SJCRH30 (cell line): ENCODE results near the gene MLIP. TPM values are rescaled to one million over a fixed set of nuclear protein-coding genes. Genes with fewer than 3 reads are reported as not detected.

Source experiments
- DNase-seq, 2 experiments: peaks; one replicate each; pipeline ENCODE4 v3.0.0-alpha.2; 2015 to 2020
- H3K27ac ChIP-seq: fragments of 250-450 bp; sonication (Bioruptor Pico); 2 replicates; pipeline ENCODE4 v1.5.1; 2020; ENCODE audit warnings: mild to moderate bottlenecking, moderate library complexity
- H3K27me3 ChIP-seq: fragments of 250-450 bp; sonication (Bioruptor Pico); 2 replicates; pipeline ENCODE4 v1.5.1; 2020; ENCODE audit warnings: mild to moderate bottlenecking, moderate library complexity
- H3K36me3 ChIP-seq: fragments of 250-450 bp; sonication (Bioruptor Pico); 2 replicates; pipeline ENCODE4 v1.5.1; 2020; ENCODE audit warnings: mild to moderate bottlenecking, moderate library complexity
- H3K4me1 ChIP-seq: fragments of 250-450 bp; sonication (Bioruptor Pico); 2 replicates; pipeline ENCODE4 v1.5.1; 2020; ENCODE audit warnings: mild to moderate bottlenecking, moderate library complexity
- H3K4me3 ChIP-seq: fragments of 250-450 bp; sonication (Bioruptor Pico); 2 replicates; pipeline ENCODE4 v1.5.1; 2020; ENCODE audit warnings: mild to moderate bottlenecking, moderate library complexity
- H3K9me3 ChIP-seq: fragments of 250-450 bp; sonication (Bioruptor Pico); replicated peaks from 2 replicates; pipeline ENCODE4 v1.5.1; 2020; ENCODE audit warnings: mild to moderate bottlenecking, moderate library complexity
- total RNA-seq: library from RNA; depleted of rRNA; stranded (reverse); fragments of >200 nt; shearing (Covaris generic); gene quantifications from 2 replicates; pipeline ENCODE4 v1.2.3, GENCODE V29; 2014

MLIP gene
- total RNA-seq, 1 experiment from 2014 or later, result 2.8 TPM

DNA sequence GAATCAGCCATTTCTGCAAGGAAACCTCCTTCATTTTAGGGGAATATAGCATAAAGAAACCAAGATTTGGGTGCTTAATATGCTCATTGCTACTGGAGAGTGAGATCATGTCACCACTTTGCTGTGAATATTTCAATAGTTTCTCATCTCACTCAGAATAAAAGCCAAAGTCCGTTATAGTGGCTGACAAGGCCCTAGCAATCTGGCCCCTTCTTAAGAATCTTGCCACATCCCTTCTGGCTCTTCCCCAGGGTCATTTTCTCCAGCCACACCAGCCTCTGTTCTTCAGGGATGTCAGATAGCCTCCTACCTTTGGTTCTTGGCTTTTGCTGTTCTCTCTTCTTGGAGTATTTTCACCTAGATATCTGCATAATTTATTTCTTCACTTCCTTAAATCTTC, 24.8 kb upstream of the MLIP start:
- Histone ChIP-seq H3K9me3 (no peaks in the 10 kb centered on the region), H3K27ac (no peak overlapping the region)
- DNase-seq, result no peak

DNA sequence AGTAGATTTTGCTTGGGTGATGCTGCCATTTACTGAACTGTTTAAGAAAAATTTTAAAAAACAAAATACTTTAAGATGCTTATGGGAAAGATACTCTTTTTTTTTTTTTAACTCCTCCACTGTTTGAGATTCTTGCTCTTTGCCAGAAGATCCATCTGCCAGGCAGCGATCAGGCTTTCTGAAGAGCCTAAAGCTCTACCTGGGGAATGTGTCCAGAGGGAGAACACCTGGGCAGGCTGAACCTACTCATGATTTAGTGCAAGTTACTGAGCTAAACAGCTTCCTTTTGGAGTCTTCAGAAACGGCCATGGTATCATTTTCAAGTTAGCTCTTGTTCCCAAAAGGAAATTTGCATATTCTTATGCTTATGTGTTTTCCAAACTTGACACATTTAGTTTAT, 23.5 kb upstream of the MLIP start:
- no peaks in the 10 kb centered on the region for H3K36me3 ChIP-seq
- H3K4me3 ChIP-seq, result no peak overlapping the region
- H3K4me1 ChIP-seq, result peaks cover 25% of the 10 kb centered on the region
- no peaks in the 10 kb centered on the region for H3K9me3 ChIP-seq
- no peaks in the 10 kb centered on the region for H3K27me3 ChIP-seq
- no peak overlapping the region for H3K27ac ChIP-seq
- DNase-seq, result no peak

More for the DNA sequence above, 24.8 kb upstream of the MLIP start:
- H3K27me3 ChIP-seq, result no peaks in the 10 kb centered on the region
- H3K4me3 ChIP-seq, result no peak overlapping the region
- H3K36me3 ChIP-seq, result no peaks in the 10 kb centered on the region
- H3K4me1 ChIP-seq, result peaks cover 25% of the 10 kb centered on the region

DNA sequence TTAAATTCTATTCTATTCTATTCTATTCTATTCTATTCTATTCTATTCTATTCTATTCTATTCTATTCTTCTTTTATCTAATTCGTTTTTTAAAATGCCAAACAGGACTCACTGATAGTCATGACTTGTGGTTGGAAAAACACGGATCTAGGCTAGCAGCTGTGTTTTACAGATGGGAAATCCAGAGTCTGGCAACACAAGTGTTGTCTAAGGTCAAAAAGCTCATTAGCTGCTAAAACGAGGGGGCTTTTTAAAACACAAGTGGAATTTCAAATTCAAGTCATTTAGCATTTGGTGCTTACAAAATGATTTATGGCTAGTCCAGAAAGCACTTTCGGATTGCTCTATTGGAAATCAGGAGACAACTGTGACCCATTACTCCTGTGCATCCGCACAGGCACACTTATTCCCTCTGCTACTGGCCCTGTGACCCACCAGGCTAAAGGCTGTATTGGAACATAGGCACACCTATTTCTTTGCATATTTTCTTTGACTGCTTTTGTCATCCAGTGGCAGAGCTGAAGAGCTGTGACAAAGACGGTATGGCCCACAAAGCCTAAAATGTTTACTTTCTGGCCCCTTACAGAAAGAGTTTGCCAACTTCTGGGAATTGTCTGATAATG, 17.8 kb upstream of the MLIP start:
- Histone ChIP-seq H3K27me3 (no peaks in the 10 kb centered on the region), H3K4me3 (no peak overlapping the region), H3K4me1 (no peaks in the 10 kb centered on the region), H3K9me3 (no peaks in the 10 kb centered on the region), H3K27ac (no peak overlapping the region), H3K36me3 (no peaks in the 10 kb centered on the region)
- no peak for DNase-seq

DNA sequence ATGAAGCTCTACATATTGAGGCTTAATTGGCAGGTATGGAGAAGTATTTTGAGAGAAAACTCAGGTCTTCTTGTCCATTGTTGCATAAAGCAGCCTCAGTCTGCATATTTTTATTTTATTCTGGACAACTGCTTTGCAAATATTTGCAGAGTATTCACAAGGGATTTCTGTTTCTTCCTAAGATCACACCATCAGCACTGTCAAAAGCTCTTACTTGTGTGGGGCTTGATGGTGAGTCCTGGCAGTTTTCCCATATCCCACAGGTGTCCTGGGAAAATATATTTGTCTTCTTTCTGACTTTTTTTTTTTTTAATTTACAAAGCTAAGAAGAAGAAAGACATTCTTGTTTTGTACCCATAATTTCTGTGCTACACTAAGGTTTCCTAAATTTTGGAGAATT, 16.9 kb upstream of the MLIP start:
- Histone ChIP-seq H3K27ac (no peak overlapping the region), H3K36me3 (no peaks in the 10 kb centered on the region), H3K9me3 (no peaks in the 10 kb centered on the region), H3K4me1 (no peaks in the 10 kb centered on the region), H3K27me3 (no peaks in the 10 kb centered on the region), H3K4me3 (no peak overlapping the region)
- no peak for DNase-seq

DNA sequence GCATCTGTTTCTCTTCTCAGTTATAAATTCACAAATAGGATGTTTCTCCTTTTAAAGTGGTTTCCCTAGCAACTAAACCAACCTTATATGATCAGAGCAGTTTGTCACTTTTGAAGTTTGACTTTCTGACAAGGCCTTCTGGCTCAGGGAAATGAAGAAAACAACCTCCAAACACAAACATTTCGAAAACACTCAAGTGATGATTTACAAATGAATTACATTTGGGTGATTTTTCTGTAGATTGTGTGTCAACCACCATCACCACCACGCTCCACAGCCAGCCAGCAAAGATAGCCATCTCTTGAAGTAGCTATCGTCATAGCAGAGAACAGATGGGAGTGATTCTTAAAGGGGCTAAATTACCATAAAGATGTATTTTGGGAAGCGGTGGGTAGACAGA, 16.5 kb upstream of the MLIP start:
- no peaks in the 10 kb centered on the region for H3K4me1 ChIP-seq
- no peaks in the 10 kb centered on the region for H3K36me3 ChIP-seq
- H3K9me3 ChIP-seq, result no peaks in the 10 kb centered on the region
- DNase-seq, result no peak
- no peak overlapping the region for H3K27ac ChIP-seq
- no peaks in the 10 kb centered on the region for H3K27me3 ChIP-seq
- H3K4me3 ChIP-seq, result no peak overlapping the region

DNA sequence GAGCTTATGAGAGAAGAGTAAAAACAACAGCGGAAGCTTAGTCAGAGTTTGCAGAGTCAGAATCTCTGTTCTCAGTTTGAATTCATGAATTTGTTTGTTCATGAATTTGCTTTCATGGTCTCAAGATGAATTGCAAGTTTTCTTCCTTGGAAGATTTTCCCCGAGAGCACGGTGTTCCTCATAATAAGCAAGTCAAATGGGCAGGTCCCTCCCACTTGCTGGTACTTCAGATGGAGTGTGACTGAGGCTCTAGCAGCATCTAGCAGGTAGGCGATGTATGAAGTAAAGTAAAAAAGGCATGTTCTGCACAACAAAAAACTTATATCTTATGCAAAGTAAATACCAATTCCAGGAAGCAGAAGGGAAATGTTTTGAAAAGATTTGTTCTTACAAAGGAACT, 15.5 kb upstream of the MLIP start:
- H3K27me3 ChIP-seq, result no peaks in the 10 kb centered on the region
- no peaks in the 10 kb centered on the region for H3K9me3 ChIP-seq
- no peak for DNase-seq
- no peak overlapping the region for H3K27ac ChIP-seq
- H3K4me3 ChIP-seq, result no peak overlapping the region
- H3K4me1 ChIP-seq, result no peaks in the 10 kb centered on the region
- H3K36me3 ChIP-seq, result no peaks in the 10 kb centered on the region

DNA sequence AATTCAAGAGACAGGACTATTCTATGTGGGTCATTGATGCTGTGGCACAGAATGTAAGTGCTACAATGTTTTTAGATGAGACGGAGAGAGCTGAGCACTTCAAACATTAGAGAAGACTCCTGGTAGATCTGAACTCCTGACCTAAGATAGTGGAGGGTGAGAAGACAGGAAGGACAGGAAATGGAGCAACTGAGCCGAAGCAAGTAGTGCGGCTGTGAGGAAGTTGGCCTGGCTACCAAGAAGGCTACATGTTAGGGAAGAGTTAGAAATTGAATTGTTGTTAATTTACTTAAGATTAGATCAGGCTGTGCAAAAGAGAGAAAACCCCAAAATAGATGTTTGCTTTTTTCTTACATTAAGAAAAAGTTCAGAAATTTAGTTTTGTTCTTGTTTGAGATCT, 14.4 kb upstream of the MLIP start:
- Histone ChIP-seq H3K36me3 (no peaks in the 10 kb centered on the region), H3K4me1 (no peaks in the 10 kb centered on the region), H3K4me3 (no peak overlapping the region), H3K27ac (no peak overlapping the region), H3K27me3 (no peaks in the 10 kb centered on the region), H3K9me3 (no peaks in the 10 kb centered on the region)
- DNase-seq, result no peak

DNA sequence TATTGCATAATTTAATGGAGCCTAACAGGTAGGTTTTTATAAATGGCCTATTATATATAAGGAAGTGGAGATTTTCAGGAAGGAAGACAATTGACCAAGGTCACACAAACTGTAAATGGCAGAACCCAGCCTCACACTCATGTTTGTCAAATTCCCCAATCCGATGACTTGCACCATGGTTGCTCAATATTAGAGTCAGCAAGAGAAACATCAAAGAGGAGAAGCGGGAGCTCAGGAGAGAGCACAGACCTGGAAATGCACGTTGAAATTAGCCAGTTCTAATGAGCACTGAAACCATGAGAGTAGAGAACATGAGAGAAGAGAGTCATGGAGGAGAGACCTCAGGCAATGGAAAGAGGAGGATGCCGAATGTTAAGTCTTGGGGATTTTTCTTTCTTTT, 13.5 kb upstream of the MLIP start:
- H3K27ac ChIP-seq, result no peak overlapping the region
- H3K9me3 ChIP-seq, result no peaks in the 10 kb centered on the region
- H3K27me3 ChIP-seq, result no peaks in the 10 kb centered on the region
- no peak for DNase-seq
- no peak overlapping the region for H3K4me3 ChIP-seq
- H3K36me3 ChIP-seq, result no peaks in the 10 kb centered on the region
- no peaks in the 10 kb centered on the region for H3K4me1 ChIP-seq

DNA sequence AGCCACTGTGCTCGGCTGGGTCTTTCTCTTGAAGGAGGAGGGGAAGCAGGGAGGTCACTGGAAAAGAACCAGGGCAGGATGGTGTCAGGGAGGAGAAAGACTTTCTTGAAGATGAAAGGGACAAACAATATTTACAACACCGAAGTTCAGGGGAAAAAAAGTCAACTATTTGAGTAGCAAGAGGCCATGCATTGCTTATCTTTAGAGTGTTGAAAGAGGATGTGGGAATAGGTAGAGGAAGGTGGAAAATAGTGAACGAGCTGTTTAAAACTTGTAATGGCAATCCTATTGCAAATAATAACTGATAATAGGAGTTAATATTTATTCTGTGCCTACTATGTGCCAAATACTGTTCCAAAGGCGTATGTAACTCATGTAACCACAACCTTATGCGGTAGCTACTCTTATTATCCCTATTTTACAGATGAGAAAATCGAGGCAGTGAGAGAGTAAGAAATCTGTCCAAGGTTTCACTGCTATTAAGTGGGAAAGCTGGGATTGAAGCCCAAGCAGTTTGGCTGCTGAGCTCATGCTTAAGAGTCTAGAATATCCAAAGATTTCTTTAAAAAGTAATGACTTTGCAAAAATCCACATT, 12.7 kb upstream of the MLIP start:
- no peak overlapping the region for H3K27ac ChIP-seq
- H3K27me3 ChIP-seq, result no peaks in the 10 kb centered on the region
- no peaks in the 10 kb centered on the region for H3K36me3 ChIP-seq
- no peak for DNase-seq
- no peaks in the 10 kb centered on the region for H3K4me1 ChIP-seq
- H3K4me3 ChIP-seq, result no peak overlapping the region
- no peaks in the 10 kb centered on the region for H3K9me3 ChIP-seq

DNA sequence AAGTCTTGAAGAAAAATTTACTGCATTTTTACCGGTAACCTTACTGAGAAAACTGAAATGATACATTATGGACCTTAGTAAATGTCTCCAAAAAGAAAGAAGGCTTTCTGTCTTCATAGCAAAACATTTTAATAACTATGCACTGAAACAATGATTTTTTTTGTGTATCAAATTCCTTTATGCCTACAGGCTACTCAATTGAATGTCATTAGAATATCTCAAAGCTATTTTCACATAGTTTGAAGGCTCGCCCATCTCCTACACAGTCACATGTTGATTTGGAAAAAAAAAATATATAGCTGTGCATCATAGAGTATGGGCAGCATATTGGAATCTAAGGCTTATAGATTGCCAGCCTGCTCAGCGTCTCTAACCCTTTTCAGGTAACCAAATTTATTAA, 12.0 kb upstream of the MLIP start:
- H3K36me3 ChIP-seq, result no peaks in the 10 kb centered on the region
- no peaks in the 10 kb centered on the region for H3K27me3 ChIP-seq
- H3K4me3 ChIP-seq, result no peak overlapping the region
- no peaks in the 10 kb centered on the region for H3K4me1 ChIP-seq
- DNase-seq, result no peak
- no peak overlapping the region for H3K27ac ChIP-seq
- no peaks in the 10 kb centered on the region for H3K9me3 ChIP-seq

DNA sequence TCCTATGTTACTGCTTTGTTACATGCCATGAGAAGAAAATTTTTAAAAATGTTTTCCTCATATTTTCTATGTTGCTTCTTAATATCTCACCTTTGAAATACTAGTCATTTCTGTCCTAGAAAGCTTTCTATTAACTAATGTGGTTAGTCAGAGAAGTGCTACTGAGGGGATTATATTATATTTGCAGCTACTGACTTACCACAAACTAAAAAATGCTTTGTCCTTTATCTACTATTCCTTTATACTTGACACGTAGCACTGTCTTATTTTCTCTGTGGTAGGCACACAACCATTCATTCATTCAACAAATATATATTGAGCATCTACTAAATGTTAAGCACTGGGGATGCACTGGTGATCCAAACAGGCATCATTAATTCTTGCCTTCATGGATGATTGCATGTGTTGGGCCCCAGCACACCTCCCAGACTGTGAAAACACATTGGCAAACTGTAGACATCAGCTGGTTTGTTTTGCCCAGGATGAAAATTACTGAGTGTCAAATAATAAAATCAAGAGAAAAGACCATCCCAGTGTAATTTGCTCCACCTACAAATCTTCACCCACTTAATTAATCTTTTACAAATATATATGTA, 10.7 kb upstream of the MLIP start:
- H3K4me3 ChIP-seq, result no peak overlapping the region
- H3K9me3 ChIP-seq, result no peaks in the 10 kb centered on the region
- H3K27me3 ChIP-seq, result no peaks in the 10 kb centered on the region
- no peak overlapping the region for H3K27ac ChIP-seq
- H3K4me1 ChIP-seq, result no peaks in the 10 kb centered on the region
- H3K36me3 ChIP-seq, result no peaks in the 10 kb centered on the region
- DNase-seq, result no peak

DNA sequence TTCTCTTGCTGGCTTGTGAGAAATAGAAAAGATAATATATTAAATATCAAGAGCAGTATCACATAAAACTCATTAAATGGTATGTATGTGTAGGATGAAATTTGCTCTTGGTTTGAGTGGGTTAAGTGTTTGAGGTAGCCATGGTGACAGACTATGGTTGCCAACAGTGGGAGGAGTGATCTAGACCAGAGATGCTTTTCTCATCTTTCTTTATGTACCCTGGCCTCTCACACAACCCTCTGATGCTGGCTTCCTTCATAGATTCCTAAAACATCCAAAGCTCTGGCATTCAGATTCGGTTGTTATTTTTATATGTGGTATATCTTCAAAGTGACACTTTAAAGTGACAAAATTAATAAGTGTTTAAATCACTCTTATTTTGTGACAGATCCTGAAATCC, 9.0 kb upstream of the MLIP start:
- DNase-seq, result no peak
- Histone ChIP-seq H3K4me1 (no peaks in the 10 kb centered on the region), H3K36me3 (no peaks in the 10 kb centered on the region), H3K27me3 (no peaks in the 10 kb centered on the region), H3K27ac (no peak overlapping the region), H3K4me3 (no peak overlapping the region), H3K9me3 (no peaks in the 10 kb centered on the region)

DNA sequence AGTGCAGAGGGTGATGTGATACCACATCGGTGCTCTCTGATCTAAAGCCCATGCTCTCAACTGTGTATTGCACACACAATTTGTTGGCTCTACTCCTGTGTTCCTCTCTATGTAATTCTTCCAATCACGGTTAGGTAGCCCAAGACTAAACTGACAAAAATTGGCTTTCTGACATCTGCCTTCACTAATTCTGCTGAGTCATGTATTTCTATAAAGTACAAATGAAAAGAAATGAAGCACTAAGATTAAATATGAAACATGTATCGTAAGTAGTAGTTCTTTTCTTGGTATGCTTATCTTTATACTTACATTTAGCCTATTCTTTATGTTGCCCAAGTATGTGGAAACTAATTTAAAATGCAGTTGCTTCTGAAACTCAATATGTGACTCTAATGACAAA, 7.7 kb upstream of the MLIP start:
- Histone ChIP-seq H3K4me1 (no peaks in the 10 kb centered on the region), H3K9me3 (no peaks in the 10 kb centered on the region), H3K27me3 (no peaks in the 10 kb centered on the region), H3K27ac (no peak overlapping the region), H3K36me3 (no peaks in the 10 kb centered on the region), H3K4me3 (no peak overlapping the region)
- no peak for DNase-seq

DNA sequence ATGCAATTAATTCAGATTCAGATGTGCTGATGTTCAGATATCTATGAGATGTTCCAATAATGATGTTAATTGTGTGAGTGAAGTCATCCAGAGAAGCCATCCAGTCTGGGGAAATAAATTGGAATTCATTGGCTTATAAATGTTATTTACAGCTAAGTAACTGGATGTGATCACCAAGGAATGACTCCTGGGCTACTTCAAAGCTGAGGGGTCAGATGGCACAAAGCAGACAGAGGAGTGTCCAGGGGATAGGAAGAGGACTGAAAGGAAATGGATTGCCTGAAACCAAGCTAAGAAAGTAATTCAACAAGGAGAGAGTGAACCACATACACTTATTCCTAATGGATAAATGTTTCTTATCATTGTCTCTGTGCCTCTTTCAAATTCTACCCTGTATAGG, 4.5 kb upstream of the MLIP start:
- H3K4me1 ChIP-seq, result no peaks in the 10 kb centered on the region
- no peak overlapping the region for H3K27ac ChIP-seq
- no peak for DNase-seq
- no peaks in the 10 kb centered on the region for H3K9me3 ChIP-seq
- no peaks in the 10 kb centered on the region for H3K36me3 ChIP-seq
- H3K4me3 ChIP-seq, result no peak overlapping the region
- H3K27me3 ChIP-seq, result no peaks in the 10 kb centered on the region

DNA sequence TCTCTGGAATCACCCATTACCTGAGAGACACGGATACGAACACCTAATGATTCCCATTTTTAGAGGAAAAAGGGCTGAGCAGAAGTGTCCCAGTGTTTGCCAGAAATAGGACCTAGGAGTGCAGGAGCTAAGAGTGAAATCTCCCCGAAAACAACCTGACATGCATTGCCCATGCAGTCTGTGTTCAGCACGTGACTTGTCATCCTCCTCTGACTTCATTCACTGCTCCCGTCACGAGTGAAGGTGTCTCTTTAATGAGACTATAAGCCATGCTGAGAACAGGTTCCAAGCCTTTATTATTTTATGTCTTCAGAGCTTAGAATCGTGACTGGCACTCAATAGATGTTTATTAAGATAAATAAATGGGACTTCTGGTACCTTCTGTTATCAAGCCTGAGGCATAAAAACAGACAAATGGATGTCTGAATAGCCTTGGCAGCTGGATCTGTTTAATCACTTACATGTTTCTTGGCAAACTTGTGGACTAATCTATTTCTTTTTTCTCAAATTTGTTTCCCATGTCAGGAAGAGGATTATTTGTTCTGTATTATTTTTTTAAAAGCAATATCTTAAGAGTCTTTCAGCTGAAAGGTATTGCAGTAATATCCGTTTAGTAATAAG, 3.7 kb upstream of the MLIP start:
- H3K4me3 ChIP-seq, result no peak overlapping the region
- H3K36me3 ChIP-seq, result no peaks in the 10 kb centered on the region
- no peaks in the 10 kb centered on the region for H3K27me3 ChIP-seq
- no peak overlapping the region for H3K27ac ChIP-seq
- H3K9me3 ChIP-seq, result no peaks in the 10 kb centered on the region
- H3K4me1 ChIP-seq, result no peaks in the 10 kb centered on the region
- DNase-seq, result no peak

DNA sequence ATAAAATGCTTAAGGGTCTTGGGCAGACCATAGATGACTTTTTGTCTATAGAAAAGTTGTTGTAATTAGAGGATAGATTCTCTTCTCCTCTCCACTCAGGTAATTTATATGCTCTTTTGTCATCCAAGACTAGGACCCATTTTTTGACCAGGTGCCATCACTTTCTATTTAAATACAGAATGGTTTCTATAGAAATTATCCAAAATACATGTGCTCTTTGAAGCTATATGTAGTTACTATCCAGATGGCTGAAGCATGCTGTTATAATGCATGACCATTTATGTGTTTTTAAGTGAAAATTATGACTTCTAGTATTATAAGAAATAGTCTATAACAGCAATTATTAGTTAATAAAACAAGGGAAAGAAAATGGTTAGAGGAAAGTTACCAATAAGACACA, 3.0 kb upstream of the MLIP start:
- H3K27me3 ChIP-seq, result no peaks in the 10 kb centered on the region
- DNase-seq, result no peak
- H3K4me1 ChIP-seq, result no peaks in the 10 kb centered on the region
- H3K9me3 ChIP-seq, result no peaks in the 10 kb centered on the region
- H3K4me3 ChIP-seq, result no peak overlapping the region
- H3K36me3 ChIP-seq, result no peaks in the 10 kb centered on the region
- H3K27ac ChIP-seq, result no peak overlapping the region
